Uterus (tissue), 2 donors: ENCODE results near the gene NUDT22.

ENCODE experiments used
- CTCF ChIP-seq, 4 experiments: fragments of 200-600 bp in 2 of 4; fragments of 450-650 bp in 2 of 4; sonication (generic) in 2 of 4; IDR thresholded peaks; one replicate each; pipeline ENCODE4 v1.5.1; 2016 to 2019; ENCODE audit warnings: antibody characterized with exemption in 4 of 4, mild to moderate bottlenecking in 2 of 4, moderate library complexity in 1 of 4
- POLR2A ChIP-seq, 2 donors: fragments of 450-650 bp; IDR thresholded peaks; one replicate each; pipeline ENCODE4 v1.6.1; 2016; ENCODE audit warnings: antibody characterized with exemption in 2 of 2, mild to moderate bottlenecking in 1 of 2, moderate library complexity in 1 of 2

GRCh38 chr11:64247729-64248531 is 21.9 kb downstream of the NUDT22 start:
- TF ChIP-seq POLR2A (IDR thresholded peaks at IDR 0.05) (no peak), CTCF (IDR thresholded peaks at IDR 0.05) (no peak)
